ENCODE data around the gene CSTB.

CSTB gene

GRCh38 chr21:43734131-43734927, 41.8 kb downstream of the CSTB start:
- no peak for TF ChIP-seq CTCF (IDR thresholded peaks at IDR 0.05; ENCODE audit: low read depth, low read length)
- no peak for DNase-seq (ENCODE audit: extremely low read depth, low read depth)

GRCh38 chr21:43733529-43734071, 42.5 kb downstream of the CSTB start:
- DNase-seq (ENCODE audit: extremely low read depth, low read depth): no peak
- TF ChIP-seq CTCF (IDR thresholded peaks at IDR 0.05; ENCODE audit: low read depth, low read length): no peak

- TF ChIP-seq CTCF (IDR thresholded peaks at IDR 0.05; ENCODE audit: low read depth, low read length): no peak
- no peak for DNase-seq (ENCODE audit: extremely low read depth, low read depth)
Measured at GRCh38 chr21:43733060-43733459, 43.0 kb downstream of the CSTB start.

GRCh38 chr21:43731891-43732711, 44.0 kb downstream of the CSTB start:
- no peak for TF ChIP-seq CTCF (IDR thresholded peaks at IDR 0.05; ENCODE audit: low read depth, low read length)
- no peak for DNase-seq (ENCODE audit: extremely low read depth, low read depth)

- TF ChIP-seq CTCF (IDR thresholded peaks at IDR 0.05; ENCODE audit: low read depth, low read length): no peak
- no peak for DNase-seq (ENCODE audit: extremely low read depth, low read depth)
Measured at GRCh38 chr21:43731476-43731875, 44.6 kb downstream of the CSTB start.

GRCh38 chr21:43728467-43729390, 47.4 kb downstream of the CSTB start:
- peak; percentile 10 for TF ChIP-seq CTCF (IDR thresholded peaks at IDR 0.05; ENCODE audit: low read depth, low read length)
- peak; percentile 90 for DNase-seq (ENCODE audit: extremely low read depth, low read depth)
